Peyer's patch (tissue), 4 donors: ENCODE results near the gene PPP1R37.

ENCODE experiments used
- POLR2A ChIP-seq, 2 donors: fragments of 450-650 bp; IDR thresholded peaks; one replicate each; pipeline ENCODE4 v1.5.1; 2017; ENCODE audit warnings: antibody characterized with exemption in 2 of 2, mild to moderate bottlenecking in 2 of 2, moderate library complexity in 2 of 2
- TF ChIP-seq, protein P1 (sequence below), 6 experiments: fragments of 450-650 bp in 4 of 6; fragments of 200-600 bp in 2 of 6; sonication (generic) in 1 of 6; IDR thresholded peaks; one replicate each; pipeline ENCODE4 v1.5.1; 2017 to 2019; ENCODE audit warnings: antibody characterized with exemption in 6 of 6, mild to moderate bottlenecking in 3 of 6, moderate library complexity in 1 of 6

DNA sequence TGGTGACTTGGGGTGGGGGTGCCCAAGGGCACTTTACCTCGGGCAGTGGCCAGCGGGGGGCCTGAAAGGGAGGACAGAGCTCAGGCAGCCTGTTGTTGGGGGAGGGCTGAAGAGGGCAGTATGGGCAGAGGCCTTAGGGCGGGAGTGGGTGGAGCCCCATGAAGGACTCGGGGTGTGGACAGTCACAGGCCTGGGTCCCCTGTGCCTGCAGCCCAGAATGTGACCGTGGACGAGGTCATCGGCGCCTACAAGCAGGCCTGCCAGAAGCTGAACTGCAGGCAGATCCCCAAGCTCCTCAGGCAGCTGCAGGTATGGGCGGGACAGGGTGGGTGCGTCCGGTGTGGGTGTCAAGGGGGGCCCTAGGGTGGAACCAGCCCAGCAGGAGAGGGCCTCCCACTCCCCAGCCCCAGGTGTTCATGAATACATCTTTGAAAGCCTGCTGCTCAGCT lies 45.3 kb downstream of the PPP1R37 start:
- TF ChIP-seq, protein P1, sequence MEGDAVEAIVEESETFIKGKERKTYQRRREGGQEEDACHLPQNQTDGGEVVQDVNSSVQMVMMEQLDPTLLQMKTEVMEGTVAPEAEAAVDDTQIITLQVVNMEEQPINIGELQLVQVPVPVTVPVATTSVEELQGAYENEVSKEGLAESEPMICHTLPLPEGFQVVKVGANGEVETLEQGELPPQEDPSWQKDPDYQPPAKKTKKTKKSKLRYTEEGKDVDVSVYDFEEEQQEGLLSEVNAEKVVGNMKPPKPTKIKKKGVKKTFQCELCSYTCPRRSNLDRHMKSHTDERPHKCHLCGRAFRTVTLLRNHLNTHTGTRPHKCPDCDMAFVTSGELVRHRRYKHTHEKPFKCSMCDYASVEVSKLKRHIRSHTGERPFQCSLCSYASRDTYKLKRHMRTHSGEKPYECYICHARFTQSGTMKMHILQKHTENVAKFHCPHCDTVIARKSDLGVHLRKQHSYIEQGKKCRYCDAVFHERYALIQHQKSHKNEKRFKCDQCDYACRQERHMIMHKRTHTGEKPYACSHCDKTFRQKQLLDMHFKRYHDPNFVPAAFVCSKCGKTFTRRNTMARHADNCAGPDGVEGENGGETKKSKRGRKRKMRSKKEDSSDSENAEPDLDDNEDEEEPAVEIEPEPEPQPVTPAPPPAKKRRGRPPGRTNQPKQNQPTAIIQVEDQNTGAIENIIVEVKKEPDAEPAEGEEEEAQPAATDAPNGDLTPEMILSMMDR (IDR thresholded peaks at IDR 0.05), result no peak
- TF ChIP-seq POLR2A (IDR thresholded peaks at IDR 0.05), result no peak
